CD14-positive monocyte (primary cell): Measurements from ENCODE around the gene HTR7. TPM values are rescaled to one million over a fixed set of nuclear protein-coding genes. Genes with fewer than 3 reads are reported as not detected.

ENCODE experiments used
- DNase-seq, 3 donors: peaks; one replicate each; pipeline ENCODE4 v3.0.0-alpha.2; 2011 to 2022
- H2AFZ ChIP-seq: 2 replicates; pipeline ENCODE4 v1.6.0; 2012; ENCODE audit warnings: mild to moderate bottlenecking, low read depth, low read length, inconsistent platforms; ENCODE audit not compliant: insufficient read depth, poor library complexity, severe bottlenecking
- H3K27ac ChIP-seq, 2 donors: 1 replicate in 1 of 2; 2 replicates in 1 of 2; pipeline ENCODE4 v1.5.1; 2012 to 2013; ENCODE audit warnings: low read length in 2 of 2, control low read depth in 1 of 2, inconsistent platforms in 1 of 2, low read depth in 1 of 2, mild to moderate bottlenecking in 1 of 2
- H3K27me3 ChIP-seq, 2 donors: one replicate each; pipeline versions ENCODE4 v1.6.0 to v1.6.1; 2011 to 2013; ENCODE audit warnings: low read length in 2 of 2; ENCODE audit not compliant: control insufficient read depth in 2 of 2, insufficient read depth in 2 of 2
- H3K36me3 ChIP-seq, 2 donors: replicated peaks in 1 of 2; 1 replicate in 1 of 2; 2 replicates in 1 of 2; pipeline versions ENCODE4 v1.5.1 to v1.6.1; 2012 to 2013; ENCODE audit warnings: low read length in 2 of 2, control low read depth in 1 of 2, inconsistent platforms in 1 of 2, mild to moderate bottlenecking in 1 of 2; ENCODE audit not compliant: insufficient read depth in 2 of 2, control insufficient read depth in 1 of 2
- H3K4me1 ChIP-seq, 2 donors: 1 replicate in 1 of 2; 2 replicates in 1 of 2; pipeline versions ENCODE4 v1.5.1 to v1.6.1; 2012 to 2013; ENCODE audit warnings: low read length in 2 of 2, control low read depth in 1 of 2, inconsistent platforms in 1 of 2, mild to moderate bottlenecking in 1 of 2, moderate library complexity in 1 of 2; ENCODE audit not compliant: insufficient read depth in 2 of 2, control insufficient read depth in 1 of 2
- H3K4me2 ChIP-seq: replicated peaks from 2 replicates; pipeline ENCODE3; 2012; ENCODE audit warnings: low read length, moderate library complexity, mild to moderate bottlenecking; ENCODE audit not compliant: poor library complexity, severe bottlenecking; ENCODE audit errors: extremely low read depth
- H3K4me3 ChIP-seq, 3 experiments: fragments of 200-600 bp in 1 of 3; sonication (generic) in 1 of 3; replicated peaks in 1 of 3; 1 replicate in 2 of 3; 2 replicates in 1 of 3; pipeline ENCODE4 v1.5.1; 2011 to 2013; ENCODE audit warnings: low read length in 3 of 3, mild to moderate bottlenecking in 3 of 3, control low read depth in 2 of 3, low read depth in 2 of 3, inconsistent platforms in 1 of 3, moderate library complexity in 1 of 3
- H3K79me2 ChIP-seq: 2 replicates; pipeline ENCODE4 v1.6.0; 2012; ENCODE audit warnings: mild to moderate bottlenecking, control low read depth, inconsistent platforms, low read length, moderate library complexity; ENCODE audit not compliant: insufficient read depth
- H3K9ac ChIP-seq: 2 replicates; pipeline ENCODE4 v1.6.0; 2017; ENCODE audit warnings: low read length, mild to moderate bottlenecking; ENCODE audit not compliant: insufficient read depth, poor library complexity, severe bottlenecking
- H3K9me3 ChIP-seq, 2 donors: replicated peaks in 1 of 2; 1 replicate in 1 of 2; 2 replicates in 1 of 2; pipeline versions ENCODE4 v1.5.1 to v1.6.1; 2012 to 2013; ENCODE audit warnings: low read length in 2 of 2, control low read depth in 1 of 2; ENCODE audit not compliant: control insufficient read depth in 1 of 2, insufficient read depth in 1 of 2
- H4K20me1 ChIP-seq: 2 replicates; pipeline ENCODE4 v1.6.0; 2012; ENCODE audit warnings: mild to moderate bottlenecking, low read length, control low read depth, moderate library complexity; ENCODE audit not compliant: insufficient read depth
- H3K27ac Mint-ChIP-seq, 7 donors: one replicate each; pipeline ENCODE4 v1.8.0; 2020; ENCODE audit warnings: mild to moderate bottlenecking in 7 of 7, mixed read lengths in 7 of 7, moderate library complexity in 6 of 7, inconsistent platforms in 2 of 7
- H3K27me3 Mint-ChIP-seq, 3 donors: one replicate each; pipeline ENCODE4 v1.8.0; 2021 to 2022; ENCODE audit warnings: low read depth in 3 of 3, mild to moderate bottlenecking in 3 of 3, mixed read lengths in 3 of 3, moderate library complexity in 3 of 3, inconsistent platforms in 1 of 3
- H3K36me3 Mint-ChIP-seq, 2 donors: one replicate each; pipeline ENCODE4 v1.8.0; 2020; ENCODE audit warnings: mixed read lengths in 2 of 2, inconsistent platforms in 1 of 2, mild to moderate bottlenecking in 1 of 2
- H3K4me1 Mint-ChIP-seq: one replicate; pipeline ENCODE4 v1.8.0; 2020; ENCODE audit warnings: mild to moderate bottlenecking, mixed read lengths
- H3K4me3 Mint-ChIP-seq, 2 donors: one replicate each; pipeline ENCODE4 v1.8.0; 2020; ENCODE audit warnings: mild to moderate bottlenecking in 2 of 2, mixed read lengths in 2 of 2, moderate library complexity in 1 of 2
- H3K9me3 Mint-ChIP-seq, 7 donors: one replicate each; pipeline ENCODE4 v1.8.0; 2020 to 2022; ENCODE audit warnings: mixed read lengths in 7 of 7, mild to moderate bottlenecking in 6 of 7, moderate library complexity in 6 of 7, inconsistent platforms in 2 of 7
- WGBS: methylation state at CpG from one replicate; pipeline ENCODE4 v1.1.5; 2013; ENCODE audit warnings: missing lambda C conversion rate; ENCODE audit not compliant: insufficient coverage; 5-methylcytosine and 5-hydroxymethylcytosine counted together
- intact Hi-C, 2 donors: fragments of 100-400 bp; cut with micrococcal nuclease; formaldehyde crosslinking; loops; one replicate each; pipeline versions ENCODE4 v1.15.0 to v1.15.1; 2023
- polyA plus RNA-seq, 3 donors: library from polyadenylated mRNA; depleted of rRNA in 1 of 3; unstranded in 2 of 3; stranded (reverse) in 1 of 3; fragments of 300-500 nt in 2 of 3; fragments of >200 nt in 1 of 3; fragmentation: Illumina TruSeq in 2 of 3; gene quantifications; 1 replicate in 2 of 3; 2 replicates in 1 of 3; pipeline ENCODE4 v1.2.3, GENCODE V29; 2012 to 2021
- TF ChIP-seq, protein P1 (sequence below): fragments of 200-600 bp; IDR thresholded peaks from one replicate; pipeline ENCODE4 v1.8.0; 2022; ENCODE audit warnings: antibody characterized with exemption, mild to moderate bottlenecking

HTR7 gene
- polyA plus RNA-seq, 3 donors, result 0.95 to 1.6 (median 1.1) TPM

DNA sequence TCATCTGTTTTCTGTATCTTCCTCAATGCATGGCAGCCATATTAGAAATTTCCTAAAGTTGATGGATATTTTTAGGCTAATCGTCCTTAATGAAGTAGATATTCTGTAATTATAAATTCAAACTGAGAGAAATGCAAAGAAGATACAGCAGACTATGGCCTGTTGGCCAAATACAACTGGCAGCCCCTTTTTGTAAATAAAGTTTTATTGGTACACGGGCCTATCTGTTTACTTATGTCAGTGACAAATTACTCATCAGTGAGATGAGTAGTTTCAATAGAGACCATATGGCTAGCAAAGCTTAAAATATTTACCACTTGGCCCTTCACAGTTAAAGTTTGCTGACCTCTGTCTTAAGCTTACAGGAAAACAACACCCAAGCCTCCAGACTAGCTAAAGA lies 112.3 kb downstream of the HTR7 start:
- no peaks in the 10 kb centered on the region for H4K20me1 ChIP-seq
- Mint-ChIP-seq H3K9me3 (no peaks in the 10 kb centered on the region), H3K4me3 (no peak overlapping the region)

GRCh38 chr10:90743291-90743690 lies 114.5 kb downstream of the HTR7 start:
- peaks cover 0 to 3% (median 2%) of the 10 kb centered on the region in 3 donors for H3K27me3 Mint-ChIP-seq
- Histone ChIP-seq H3K36me3 (no peaks in the 10 kb centered on the region), H3K9ac (no peak overlapping the region), H3K79me2 (no peaks in the 10 kb centered on the region), H3K9me3 (no peaks in the 10 kb centered on the region), H3K4me2 (no peak overlapping the region), H3K4me3 (no peak overlapping the region), H2AFZ (no peak overlapping the region), H4K20me1 (no peaks in the 10 kb centered on the region), H3K4me1 (no peaks in the 10 kb centered on the region), H3K27ac (no peak overlapping the region), H3K27me3 (peaks cover 0 to 2% of the 10 kb centered on the region in 2 donors)
- no peaks in the 10 kb centered on the region for H3K36me3 Mint-ChIP-seq
- H3K4me3 Mint-ChIP-seq, result no peak overlapping the region
- no peak overlapping the region for H3K27ac Mint-ChIP-seq
- H3K9me3 Mint-ChIP-seq, result no peaks in the 10 kb centered on the region
- H3K4me1 Mint-ChIP-seq, result peaks cover 7% of the 10 kb centered on the region
- intact Hi-C loops, result no loop called here
- WGBS, result 83% methylated on average over 2 of the region's 3 CpGs
- TF ChIP-seq, protein P1, sequence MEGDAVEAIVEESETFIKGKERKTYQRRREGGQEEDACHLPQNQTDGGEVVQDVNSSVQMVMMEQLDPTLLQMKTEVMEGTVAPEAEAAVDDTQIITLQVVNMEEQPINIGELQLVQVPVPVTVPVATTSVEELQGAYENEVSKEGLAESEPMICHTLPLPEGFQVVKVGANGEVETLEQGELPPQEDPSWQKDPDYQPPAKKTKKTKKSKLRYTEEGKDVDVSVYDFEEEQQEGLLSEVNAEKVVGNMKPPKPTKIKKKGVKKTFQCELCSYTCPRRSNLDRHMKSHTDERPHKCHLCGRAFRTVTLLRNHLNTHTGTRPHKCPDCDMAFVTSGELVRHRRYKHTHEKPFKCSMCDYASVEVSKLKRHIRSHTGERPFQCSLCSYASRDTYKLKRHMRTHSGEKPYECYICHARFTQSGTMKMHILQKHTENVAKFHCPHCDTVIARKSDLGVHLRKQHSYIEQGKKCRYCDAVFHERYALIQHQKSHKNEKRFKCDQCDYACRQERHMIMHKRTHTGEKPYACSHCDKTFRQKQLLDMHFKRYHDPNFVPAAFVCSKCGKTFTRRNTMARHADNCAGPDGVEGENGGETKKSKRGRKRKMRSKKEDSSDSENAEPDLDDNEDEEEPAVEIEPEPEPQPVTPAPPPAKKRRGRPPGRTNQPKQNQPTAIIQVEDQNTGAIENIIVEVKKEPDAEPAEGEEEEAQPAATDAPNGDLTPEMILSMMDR, result no peak
- no peak for DNase-seq

More for the DNA sequence above, 112.3 kb downstream of the HTR7 start:
- H3K36me3 ChIP-seq, result no peaks in the 10 kb centered on the region
- no peak overlapping the region for H3K4me3 ChIP-seq
- intact Hi-C loops, result no loop called here
- no peaks in the 10 kb centered on the region for H3K36me3 Mint-ChIP-seq
- H3K9me3 ChIP-seq, result no peaks in the 10 kb centered on the region
- no peak overlapping the region for H3K27ac Mint-ChIP-seq
- TF ChIP-seq, protein P1, result no peak
- H3K4me1 Mint-ChIP-seq, result peaks cover 10% of the 10 kb centered on the region
- no peaks in the 10 kb centered on the region for H3K4me1 ChIP-seq
- H2AFZ ChIP-seq, result no peak overlapping the region
- H3K79me2 ChIP-seq, result no peaks in the 10 kb centered on the region
- H3K27me3 Mint-ChIP-seq, result peaks cover 0 to 10% (median 0%) of the 10 kb centered on the region in 3 donors
- H3K27ac ChIP-seq, result no peak overlapping the region
- no peak overlapping the region for H3K9ac ChIP-seq
- H3K27me3 ChIP-seq, result peaks cover 0 to 2% of the 10 kb centered on the region in 2 donors
- no peak for DNase-seq
- no CpG with 5 or more reads among the region's 2 CpGs for WGBS
- no peak overlapping the region for H3K4me2 ChIP-seq
